Activated naive CD8-positive, alpha-beta T cell treated with anti-CD3 and anti-CD28 coated beads, Interleukin-2, amount 50 U/mL, for 16 hours (primary cell): ENCODE measurements around the gene MAGI2.
"Not testable (repeated sequence)": the region's sequence is repeated elsewhere in the genome, so short reads cannot be mapped to it uniquely, and the experiment has no call there.

Experiments
- DNase-seq: peaks from one replicate; pipeline ENCODE4 v3.0.0-alpha.2; 2020; ENCODE audit warnings: low read depth, low spot score

Gene MAGI2

DNA sequence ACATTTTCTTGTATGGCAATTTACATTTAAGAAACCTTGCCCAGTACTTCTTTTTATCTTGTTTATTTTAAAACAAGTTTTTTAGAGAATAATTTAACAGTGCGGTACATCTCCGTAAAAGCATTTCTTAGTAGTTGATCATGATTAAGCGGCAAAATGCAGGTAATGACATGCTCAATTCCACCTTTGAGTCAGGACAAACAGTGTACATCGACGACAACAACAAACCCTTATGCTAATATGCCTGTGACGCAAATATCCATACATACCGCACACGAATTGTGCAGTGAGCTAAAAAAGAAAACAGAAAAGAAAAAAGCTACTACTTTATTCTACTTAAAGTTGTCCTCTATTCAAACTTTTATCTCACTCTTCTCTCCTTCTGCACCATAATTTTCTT is 1.9 kb downstream of the MAGI2 start:
- DNase-seq = no peak

- DNase-seq = not testable (repeated sequence)
Observed at GRCh38 chr7:79442766-79443165, 10.7 kb downstream of the MAGI2 start.

DNA sequence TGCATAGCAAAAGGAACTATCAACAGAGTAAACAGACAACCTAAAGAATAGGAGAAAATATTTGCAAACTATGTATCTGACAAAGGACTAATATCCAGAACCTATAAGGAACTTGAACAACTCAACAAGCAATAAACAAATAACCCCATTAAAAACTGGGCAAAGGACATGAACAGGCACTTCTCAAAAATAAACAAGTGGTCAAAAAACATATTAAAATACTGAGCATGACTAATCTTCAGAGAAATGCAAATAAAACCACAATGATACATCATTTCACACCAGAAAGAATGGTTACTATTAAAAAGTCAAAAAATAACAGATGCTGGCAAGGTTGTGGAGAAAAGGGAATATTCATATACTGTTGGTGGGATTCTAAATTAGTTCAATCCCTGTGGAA is 17.1 kb downstream of the MAGI2 start:
- DNase-seq = no peak

GRCh38 chr7:79434867-79435266 is 18.6 kb downstream of the MAGI2 start:
- no peak for DNase-seq

GRCh38 chr7:79434098-79434497 is 19.4 kb downstream of the MAGI2 start:
- no peak for DNase-seq

DNA sequence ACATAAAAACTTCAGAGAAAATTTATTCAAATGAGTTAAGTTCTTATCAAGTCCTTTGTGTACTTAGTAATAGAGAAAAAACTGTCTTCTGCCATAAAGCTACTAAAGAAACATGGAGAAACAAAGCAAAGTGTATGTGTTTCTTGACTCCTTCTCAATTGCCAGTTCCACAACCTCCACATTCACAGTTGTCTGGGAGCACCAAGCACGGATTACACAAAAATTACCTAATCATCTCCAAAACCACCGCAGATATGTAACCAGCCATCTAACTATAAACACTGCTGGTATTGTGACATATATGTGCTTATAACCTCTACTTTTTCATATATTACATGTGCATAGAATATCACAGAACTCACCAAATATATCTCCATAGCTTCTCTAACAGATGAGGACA is 23.1 kb downstream of the MAGI2 start:
- DNase-seq = no peak

- no peak for DNase-seq
Observed at GRCh38 chr7:79425665-79426064, 27.8 kb downstream of the MAGI2 start.

GRCh38 chr7:79421751-79422150 is 31.7 kb downstream of the MAGI2 start:
- DNase-seq = no peak

GRCh38 chr7:79420464-79420863 is 33.0 kb downstream of the MAGI2 start:
- DNase-seq = no peak

DNA sequence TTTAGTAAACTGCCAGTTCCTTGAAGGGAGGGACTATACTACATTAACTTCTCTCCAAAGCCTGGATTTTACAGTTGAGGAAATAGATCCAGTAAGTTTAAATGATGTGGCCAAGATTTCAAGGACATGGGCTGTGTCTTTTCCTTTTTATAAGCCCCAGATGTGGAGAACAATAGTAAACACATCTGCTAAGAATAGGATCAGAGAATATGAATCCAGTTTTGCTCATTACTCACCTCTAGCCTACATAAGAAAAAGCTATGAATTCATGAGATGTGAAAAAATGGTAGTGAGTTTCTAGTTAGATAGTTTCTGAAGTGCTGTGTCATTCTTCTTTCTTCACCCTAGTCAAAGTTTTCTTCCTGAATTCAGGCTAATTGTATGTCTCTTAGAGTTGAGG is 38.6 kb downstream of the MAGI2 start:
- no peak for DNase-seq

GRCh38 chr7:79412915-79413314 is 40.6 kb downstream of the MAGI2 start:
- DNase-seq = no peak

GRCh38 chr7:79412438-79412837 is 41.0 kb downstream of the MAGI2 start:
- DNase-seq = no peak

DNA sequence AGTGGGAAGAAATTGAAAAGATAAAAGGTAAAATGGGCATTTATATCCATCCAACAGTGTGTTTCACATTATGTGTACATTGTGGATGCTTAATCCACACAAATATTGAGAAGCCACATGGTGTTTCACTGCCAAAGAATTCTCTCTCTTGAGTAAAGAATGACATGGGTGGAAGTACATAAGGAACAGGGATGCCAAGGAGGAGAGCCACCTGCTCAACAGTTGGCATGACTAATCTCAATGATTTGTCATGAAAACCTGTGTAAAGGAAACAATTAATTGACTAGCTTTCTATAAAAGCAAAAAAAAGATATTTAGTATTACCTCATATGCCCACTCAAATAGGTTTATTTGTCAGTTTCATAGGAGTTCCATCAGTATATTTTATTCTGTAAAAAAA is 43.1 kb downstream of the MAGI2 start:
- DNase-seq = no peak

DNA sequence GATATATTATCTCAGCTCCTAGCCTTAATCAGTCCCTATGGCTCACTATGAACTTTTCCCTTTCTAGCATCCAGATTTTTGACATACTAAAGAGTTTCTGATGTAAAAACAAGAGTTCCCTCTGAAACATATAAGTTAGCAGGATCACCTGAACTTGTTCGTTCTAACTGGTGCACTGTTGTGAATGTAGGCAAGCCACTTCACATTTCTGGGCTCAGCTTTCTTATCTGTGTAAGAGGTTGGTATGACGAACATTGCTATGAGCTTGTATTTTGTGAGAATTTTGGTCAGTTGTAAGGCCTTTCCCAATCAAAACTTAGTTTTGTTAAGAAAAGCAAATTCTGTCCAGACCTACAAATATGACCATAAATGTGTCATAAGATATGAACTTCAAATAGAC is 46.1 kb downstream of the MAGI2 start:
- DNase-seq = no peak

- DNase-seq = no peak
Observed at GRCh38 chr7:79406371-79406770, 47.1 kb downstream of the MAGI2 start.

DNA sequence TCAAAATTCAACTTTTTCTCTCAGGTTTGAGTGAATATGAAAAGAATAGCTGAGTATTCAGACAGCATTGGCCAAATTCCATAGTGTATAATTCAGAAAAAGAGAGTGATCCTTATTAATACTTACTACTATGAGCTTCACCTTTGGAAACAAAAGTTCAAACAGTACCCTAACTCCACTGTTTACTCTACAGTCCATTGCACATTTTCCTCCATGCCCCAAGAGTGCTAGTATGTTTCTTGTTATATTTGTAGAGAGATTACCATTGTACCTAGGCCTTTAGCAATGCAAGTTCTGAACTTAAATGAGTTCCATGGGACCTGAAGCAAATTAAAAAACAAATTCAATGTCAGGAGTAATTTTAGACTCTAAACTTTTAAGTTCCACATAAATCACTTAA is 48.1 kb downstream of the MAGI2 start:
- no peak for DNase-seq

GRCh38 chr7:79403879-79404278 is 49.6 kb downstream of the MAGI2 start:
- no peak for DNase-seq

DNA sequence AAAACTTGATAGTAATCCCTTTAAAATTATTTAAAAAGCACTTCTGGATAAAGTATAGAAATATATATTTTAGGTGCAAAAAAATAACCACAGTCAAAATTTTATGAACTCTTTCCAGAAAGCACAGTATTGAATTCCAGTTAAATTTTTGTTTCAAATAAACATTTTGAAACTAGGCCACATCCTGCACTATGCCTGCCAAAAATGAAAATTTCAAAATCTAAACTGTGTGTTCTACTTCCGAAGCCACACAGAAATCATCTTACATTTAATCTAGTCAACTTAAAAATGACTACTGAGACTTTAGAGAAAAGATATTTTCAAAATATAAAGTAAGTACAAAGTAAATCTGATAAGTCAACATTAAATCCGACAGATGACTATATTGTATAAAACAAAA is 50.0 kb downstream of the MAGI2 start:
- no peak for DNase-seq

DNA sequence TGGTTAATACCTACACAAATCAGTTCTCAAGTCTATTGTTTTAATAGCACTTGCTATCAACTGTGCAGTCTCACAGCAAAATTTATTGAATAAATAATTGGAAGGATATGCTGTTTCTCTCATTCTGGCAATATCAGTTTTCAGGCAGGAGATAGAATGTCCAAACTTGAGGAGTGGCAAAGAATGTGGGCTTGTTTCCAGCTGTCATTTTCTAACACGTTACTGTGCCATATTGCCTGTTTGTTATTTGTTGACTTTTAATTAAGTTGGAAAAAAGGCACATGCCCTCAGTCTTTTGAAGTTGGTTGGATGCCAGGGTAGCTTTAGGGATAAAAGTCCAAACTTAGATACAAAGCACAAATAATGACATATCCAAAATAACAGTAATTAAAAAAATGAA is 52.2 kb downstream of the MAGI2 start:
- no peak for DNase-seq

DNA sequence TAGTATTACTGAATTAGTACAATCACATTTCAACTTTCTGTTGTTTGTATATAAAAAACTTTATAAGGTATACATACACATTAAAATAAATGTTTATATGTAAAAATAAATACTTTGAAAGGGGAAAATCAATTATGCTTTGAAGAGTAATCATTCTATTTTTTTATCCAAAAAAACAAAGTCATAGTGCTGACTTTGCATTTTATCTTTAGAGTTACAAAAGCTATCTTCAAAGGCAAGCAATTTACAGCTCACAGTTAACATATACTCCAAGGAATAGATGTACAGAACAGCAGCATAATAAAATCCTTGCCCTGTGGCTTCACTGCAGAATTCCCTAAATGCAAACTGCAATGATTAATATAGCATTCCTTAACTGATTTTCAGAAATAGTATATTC is 53.2 kb downstream of the MAGI2 start:
- no peak for DNase-seq

GRCh38 chr7:79398138-79398749 is 55.2 kb downstream of the MAGI2 start:
- DNase-seq = no peak

DNA sequence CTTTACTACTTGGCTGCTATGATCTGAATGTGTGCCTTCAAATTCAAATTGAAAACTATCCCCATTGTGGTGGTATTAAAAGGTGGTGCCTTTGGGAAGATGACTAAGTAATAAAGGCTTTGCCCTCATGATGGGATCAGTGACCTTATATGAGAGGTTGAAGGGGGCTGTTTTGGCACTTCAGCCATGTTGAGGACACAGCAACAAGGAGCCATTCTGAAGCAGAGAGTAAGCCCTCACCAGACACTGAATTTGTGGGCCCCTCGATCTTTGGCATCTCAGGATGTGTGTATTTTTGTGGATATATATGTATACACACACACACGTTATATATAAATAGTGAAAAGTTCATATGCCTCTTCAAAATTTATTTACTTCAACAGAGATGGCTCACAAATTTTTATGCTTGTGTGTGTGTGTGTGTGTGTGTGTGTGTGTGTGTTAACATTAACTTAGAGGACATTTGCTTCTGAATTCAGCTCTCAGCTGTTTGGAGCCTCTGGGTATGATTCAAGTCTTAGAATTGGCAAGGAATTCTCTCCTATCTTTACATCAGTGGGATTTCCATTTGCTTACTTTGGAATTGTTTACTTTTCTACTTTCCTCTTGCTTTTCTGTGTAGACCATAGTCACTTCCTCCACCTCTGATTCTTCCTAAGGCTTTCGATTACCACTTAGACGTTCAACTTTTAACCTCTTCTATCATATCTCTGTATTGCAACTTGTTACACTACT is 66.6 kb downstream of the MAGI2 start:
- no peak for DNase-seq

DNA sequence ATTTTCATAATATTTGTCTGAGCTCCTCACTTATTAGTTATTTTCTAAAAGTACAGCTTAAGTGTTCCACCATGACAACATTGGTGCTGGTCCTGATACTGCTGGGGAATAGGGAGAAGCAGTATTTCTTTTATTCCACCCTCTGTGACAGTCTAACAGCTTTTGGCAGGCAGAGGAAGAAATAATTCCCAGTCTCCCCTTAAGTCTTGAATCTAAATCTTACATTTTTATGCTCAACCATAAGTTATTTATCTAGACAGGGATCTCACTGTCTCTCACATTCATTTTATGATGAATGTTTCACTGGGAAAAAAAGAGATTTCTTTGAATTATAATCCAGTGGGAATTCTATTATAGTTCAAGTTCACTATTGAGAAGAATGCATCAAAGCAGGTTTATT is 71.5 kb downstream of the MAGI2 start:
- no peak for DNase-seq

DNA sequence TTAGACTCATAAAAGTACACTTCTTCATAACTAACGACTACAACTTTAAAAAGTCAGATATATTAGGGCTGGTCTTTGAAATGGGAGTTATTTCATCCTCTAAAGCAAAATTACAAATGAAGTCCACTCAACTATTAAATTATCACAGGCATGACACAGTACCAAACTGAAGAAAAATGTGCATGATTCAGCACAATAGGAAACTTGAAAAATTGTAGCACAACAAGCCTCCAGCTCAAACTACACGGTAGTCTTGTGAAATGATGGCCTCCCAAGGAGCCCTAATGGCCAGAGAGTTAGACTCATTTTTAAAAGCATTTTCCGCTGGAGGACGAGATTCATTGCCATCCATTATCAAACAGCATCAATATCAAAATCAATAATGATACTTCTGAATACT is 76.4 kb downstream of the MAGI2 start:
- no peak for DNase-seq
